Loucy (cell line): Measurements from ENCODE around the gene FMO3.

ENCODE experiments used
- CTCF ChIP-seq: fragments of 200-600 bp; sonication (generic); conservative IDR thresholded peaks from 2 replicates; pipeline ENCODE4 v1.5.1; 2014; ENCODE audit warnings: mild to moderate bottlenecking, antibody characterized with exemption, low read length
- EZH2phosphoT487 ChIP-seq: fragments of 200-600 bp; IDR thresholded peaks from 2 replicates; pipeline ENCODE4 v1.6.1; 2018; ENCODE audit warnings: antibody characterized with exemption, mild to moderate bottlenecking, moderate library complexity, borderline replicate concordance

GRCh38 chr1:171127501-171127900, 36.8 kb downstream of the FMO3 start:
- TF ChIP-seq CTCF (no peak), EZH2phosphoT487 (no peak)
